GM06990 (cell line): Measurements from ENCODE around the gene TRPV3.

ENCODE experiments used
- DNase-seq: peaks from one replicate; pipeline ENCODE4 v3.0.0-alpha.2; 2011; ENCODE audit not compliant: insufficient read length; ENCODE audit errors: extremely low read depth
- H3K27me3 ChIP-seq: replicated peaks from 2 replicates; pipeline ENCODE4 v1.6.0; 2011; ENCODE audit warnings: low read length; ENCODE audit not compliant: control insufficient read depth, insufficient read depth
- H3K36me3 ChIP-seq: 2 replicates; pipeline ENCODE4 v1.5.1; 2011; ENCODE audit warnings: low read length; ENCODE audit not compliant: control insufficient read depth, insufficient read depth
- H3K4me3 ChIP-seq: replicated peaks from 2 replicates; pipeline ENCODE4 v1.5.1; 2011; ENCODE audit warnings: low read depth, mild to moderate bottlenecking, control low read depth, low read length
- TF ChIP-seq, protein P1 (sequence below): IDR thresholded peaks from 2 replicates; pipeline ENCODE4 v1.5.1; 2011; ENCODE audit warnings: low read length, control low read depth, mild to moderate bottlenecking, inconsistent platforms; ENCODE audit not compliant: insufficient read depth, poor library complexity, severe bottlenecking

TRPV3 gene

GRCh38 chr17:3554440-3554839, 3.2 kb downstream of the TRPV3 start:
- TF ChIP-seq, protein P1, sequence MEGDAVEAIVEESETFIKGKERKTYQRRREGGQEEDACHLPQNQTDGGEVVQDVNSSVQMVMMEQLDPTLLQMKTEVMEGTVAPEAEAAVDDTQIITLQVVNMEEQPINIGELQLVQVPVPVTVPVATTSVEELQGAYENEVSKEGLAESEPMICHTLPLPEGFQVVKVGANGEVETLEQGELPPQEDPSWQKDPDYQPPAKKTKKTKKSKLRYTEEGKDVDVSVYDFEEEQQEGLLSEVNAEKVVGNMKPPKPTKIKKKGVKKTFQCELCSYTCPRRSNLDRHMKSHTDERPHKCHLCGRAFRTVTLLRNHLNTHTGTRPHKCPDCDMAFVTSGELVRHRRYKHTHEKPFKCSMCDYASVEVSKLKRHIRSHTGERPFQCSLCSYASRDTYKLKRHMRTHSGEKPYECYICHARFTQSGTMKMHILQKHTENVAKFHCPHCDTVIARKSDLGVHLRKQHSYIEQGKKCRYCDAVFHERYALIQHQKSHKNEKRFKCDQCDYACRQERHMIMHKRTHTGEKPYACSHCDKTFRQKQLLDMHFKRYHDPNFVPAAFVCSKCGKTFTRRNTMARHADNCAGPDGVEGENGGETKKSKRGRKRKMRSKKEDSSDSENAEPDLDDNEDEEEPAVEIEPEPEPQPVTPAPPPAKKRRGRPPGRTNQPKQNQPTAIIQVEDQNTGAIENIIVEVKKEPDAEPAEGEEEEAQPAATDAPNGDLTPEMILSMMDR = no peak
- Histone ChIP-seq H3K4me3 (no peak overlapping the region), H3K36me3 (peaks cover 7% of the 10 kb centered on the region), H3K27me3 (no peaks in the 10 kb centered on the region)
- no peak for DNase-seq

DNA sequence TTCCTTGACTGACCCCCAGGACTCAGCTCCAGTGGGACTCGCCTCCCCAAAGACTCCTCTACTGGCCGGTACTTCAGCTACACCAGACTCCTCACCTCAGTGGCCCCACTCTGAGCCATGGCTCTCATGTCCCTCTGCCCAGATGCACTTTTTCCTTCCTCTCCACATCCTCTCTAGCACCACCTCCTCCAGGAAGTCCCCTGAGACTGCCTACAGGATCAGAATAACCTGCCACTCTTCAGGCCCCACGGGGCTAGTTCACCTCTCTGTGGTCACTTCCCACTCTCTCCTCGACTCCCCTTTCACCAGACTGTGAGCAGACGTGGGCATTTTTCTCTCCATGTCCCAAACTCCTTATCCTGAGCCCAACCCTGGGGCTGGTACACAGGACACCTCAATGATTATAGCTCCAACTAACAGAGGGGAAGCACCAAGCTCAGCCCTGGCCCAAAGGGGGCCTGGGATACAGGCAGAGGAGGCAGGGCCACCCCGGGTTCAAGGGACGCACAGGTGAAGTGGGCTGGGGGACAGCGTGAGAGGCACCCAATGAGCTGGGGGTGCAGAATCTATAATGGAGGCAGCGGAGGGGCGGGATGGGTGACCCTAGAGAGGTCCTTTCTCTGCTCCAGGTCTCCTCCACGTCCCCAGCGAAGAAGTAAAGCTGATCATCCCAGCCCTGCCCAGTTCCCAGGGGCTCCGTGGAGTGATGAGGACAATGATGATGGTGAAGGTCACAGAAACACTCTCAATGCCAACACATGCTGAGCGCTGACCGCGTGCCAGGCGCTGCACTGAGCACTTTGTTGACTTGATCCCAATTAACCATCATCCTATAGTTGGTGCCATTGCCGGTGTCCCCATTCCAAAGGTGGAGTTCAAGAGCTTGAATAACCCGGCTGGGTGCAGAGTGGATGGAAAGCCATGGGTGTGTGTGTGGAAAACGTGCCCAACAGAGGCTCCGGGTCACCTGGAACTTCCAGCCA, 3.9 kb downstream of the TRPV3 start:
- Histone ChIP-seq H3K27me3 (no peaks in the 10 kb centered on the region), H3K36me3 (peaks cover 7% of the 10 kb centered on the region), H3K4me3 (no peak overlapping the region)
- DNase-seq = no peak
- TF ChIP-seq, protein P1 = no peak

DNA sequence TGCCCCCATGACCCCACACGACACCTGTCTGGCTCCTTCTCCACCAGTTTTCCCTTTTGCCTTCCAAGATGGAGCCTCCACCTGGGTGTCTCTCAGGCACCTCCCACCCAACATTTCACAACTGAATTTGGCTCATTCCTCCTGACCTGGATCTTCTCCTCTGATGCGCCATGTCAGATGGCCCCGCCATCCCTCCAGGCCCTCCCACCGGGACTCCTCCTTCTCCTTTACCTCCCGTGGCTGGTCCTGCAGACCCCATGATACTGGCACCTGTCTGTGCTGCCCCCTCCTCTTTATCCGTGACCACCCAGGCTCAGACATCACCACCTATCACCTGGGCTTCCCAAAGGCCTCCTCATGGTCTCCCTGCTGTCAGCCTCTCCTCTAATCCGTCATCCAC, 4.7 kb downstream of the TRPV3 start:
- H3K36me3 ChIP-seq = peaks cover 7% of the 10 kb centered on the region
- no peak overlapping the region for H3K4me3 ChIP-seq
- TF ChIP-seq, protein P1 = no peak
- no peaks in the 10 kb centered on the region for H3K27me3 ChIP-seq
- DNase-seq = no peak

- TF ChIP-seq, protein P1 = peak; percentile 11
- Histone ChIP-seq H3K4me3 (no peak overlapping the region), H3K36me3 (peaks cover 7% of the 10 kb centered on the region), H3K27me3 (no peaks in the 10 kb centered on the region)
- DNase-seq = no peak
Observed at GRCh38 chr17:3551189-3551588, 6.4 kb downstream of the TRPV3 start.

- TF ChIP-seq, protein P1 = no peak
- H3K4me3 ChIP-seq = no peak overlapping the region
- H3K27me3 ChIP-seq = no peaks in the 10 kb centered on the region
- H3K36me3 ChIP-seq = peaks cover 8% of the 10 kb centered on the region
- DNase-seq = no peak
Observed at GRCh38 chr17:3549610-3550162, 7.9 kb downstream of the TRPV3 start.
